ENCODE measurements around the gene POLR3H.
"Not testable (repeated sequence)": the region's sequence is repeated elsewhere in the genome, so short reads cannot be mapped to it uniquely, and the experiment has no call there.

Gene POLR3H

GRCh38 chr22:41543854-41544670 is at the start of gene POLR3H:
POLR3H (minus strand) TSS chr22:41544470; CDS start chr22:41544101, 369 bp downstream.
- peak; percentile 95 for DNase-seq (ENCODE audit: low read depth)

- DNase-seq (ENCODE audit: low read depth): not testable (repeated sequence)
Measured at GRCh38 chr22:41593336-41593960, 49.2 kb upstream of the POLR3H start.

GRCh38 chr22:41589391-41590241 is 45.3 kb upstream of the POLR3H start, which contains the start of gene PMM1:
PMM1 (minus strand) TSS chr22:41589840; CDS start chr22:41589805, 35 bp downstream.
- peak; percentile 100 for DNase-seq (ENCODE audit: low read depth)

DNA sequence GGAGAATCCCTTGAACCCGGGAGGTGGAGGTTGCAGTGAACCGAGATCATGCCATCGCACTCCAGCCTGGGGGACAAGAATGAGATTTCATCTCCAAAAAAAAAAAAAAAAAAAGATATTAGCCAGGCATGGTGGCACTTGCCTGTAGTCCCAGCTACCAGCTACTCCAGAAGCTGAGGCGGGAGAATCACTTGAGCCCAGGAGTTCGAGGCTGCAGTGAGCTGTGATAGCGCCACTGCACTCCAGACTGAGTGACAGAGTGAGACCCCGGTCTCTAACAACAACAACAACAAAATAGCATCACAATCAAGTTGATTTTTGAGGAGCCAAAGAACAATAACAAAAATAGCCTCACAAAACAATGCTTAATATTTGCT is 43.1 kb upstream of the POLR3H start:
- DNase-seq (ENCODE audit: low read depth): no peak

DNA sequence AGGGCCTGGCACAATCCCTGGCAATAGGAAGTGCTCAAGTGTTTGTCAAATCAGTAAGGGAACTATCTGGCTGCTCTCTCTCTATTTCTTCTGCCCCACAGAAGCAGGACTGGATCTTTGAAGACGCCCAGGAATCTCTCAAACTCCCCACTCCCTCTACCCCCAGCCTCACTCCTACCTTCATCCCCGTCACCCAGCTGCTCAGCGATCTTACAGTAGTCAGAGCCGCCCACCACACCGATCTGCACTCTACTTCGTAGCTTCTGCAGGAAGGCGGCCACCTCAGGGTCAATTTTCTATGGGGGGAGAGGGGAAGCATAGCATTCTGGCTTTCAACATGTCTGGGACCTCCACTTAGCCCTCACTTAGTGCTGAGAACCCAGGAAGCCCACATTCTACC is 41.6 kb upstream of the POLR3H start:
- DNase-seq (ENCODE audit: low read depth): no peak

DNA sequence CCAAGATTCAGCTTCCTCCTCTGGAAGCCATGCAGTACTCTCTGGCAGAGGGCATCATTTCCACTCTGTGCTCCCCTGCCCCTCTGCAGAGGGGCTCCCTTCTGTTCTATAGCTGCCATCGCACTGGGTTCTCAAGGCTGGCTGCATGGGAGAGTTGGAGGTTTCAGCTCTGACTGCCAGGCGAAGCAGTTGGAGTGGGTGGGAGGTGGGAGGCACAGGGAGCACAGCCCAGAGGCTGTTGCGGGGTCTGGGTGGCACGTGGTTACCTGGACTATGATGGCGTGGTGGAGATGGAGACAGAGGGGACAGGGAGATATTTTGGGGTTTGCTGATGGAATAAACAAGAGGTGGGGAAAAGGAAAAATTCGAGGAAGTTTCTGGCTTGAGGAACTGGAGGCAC is 40.6 kb upstream of the POLR3H start:
- no peak for DNase-seq (ENCODE audit: low read depth)

DNA sequence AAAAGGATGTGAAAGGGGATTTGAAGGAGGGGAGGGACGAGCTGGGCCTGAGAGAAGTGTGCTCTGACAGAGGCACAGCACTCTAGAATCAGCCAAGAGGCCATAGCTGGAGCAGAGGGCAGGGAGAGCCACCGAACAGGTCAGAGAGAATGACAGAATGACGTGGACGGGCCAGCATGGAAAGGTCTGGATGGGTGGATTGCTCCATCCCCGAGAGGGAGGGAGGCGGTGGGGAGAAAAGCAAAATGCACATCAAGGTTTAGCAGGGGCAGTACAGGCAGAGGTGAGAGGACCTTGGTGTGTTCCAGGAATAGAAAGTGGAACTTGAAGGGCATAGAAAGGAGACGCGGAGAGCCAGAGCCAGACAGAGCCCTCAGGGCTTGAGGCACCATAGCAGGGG is 38.4 kb upstream of the POLR3H start:
- no peak for DNase-seq (ENCODE audit: low read depth)

DNA sequence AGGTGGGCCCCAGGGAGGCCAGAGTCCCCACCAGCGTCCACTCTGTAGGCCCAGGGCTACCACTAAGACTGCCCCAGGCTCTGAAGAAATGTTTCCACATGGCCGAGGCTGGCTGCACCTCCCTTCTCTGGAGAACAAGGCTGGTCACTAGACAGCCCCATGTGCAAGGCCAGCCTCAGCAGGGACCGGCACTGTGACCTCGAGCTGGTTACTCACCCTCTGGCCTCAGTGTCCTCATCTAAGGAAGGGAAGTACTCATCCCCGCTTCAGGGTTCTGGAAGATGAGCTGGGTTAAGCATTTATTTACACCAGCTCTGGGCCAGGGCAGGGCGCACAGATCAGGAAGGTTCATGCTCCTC is 35.7 kb upstream of the POLR3H start:
- no peak for DNase-seq (ENCODE audit: low read depth)

GRCh38 chr22:41579297-41579996 is 35.2 kb upstream of the POLR3H start:
- no peak for DNase-seq (ENCODE audit: low read depth)

DNA sequence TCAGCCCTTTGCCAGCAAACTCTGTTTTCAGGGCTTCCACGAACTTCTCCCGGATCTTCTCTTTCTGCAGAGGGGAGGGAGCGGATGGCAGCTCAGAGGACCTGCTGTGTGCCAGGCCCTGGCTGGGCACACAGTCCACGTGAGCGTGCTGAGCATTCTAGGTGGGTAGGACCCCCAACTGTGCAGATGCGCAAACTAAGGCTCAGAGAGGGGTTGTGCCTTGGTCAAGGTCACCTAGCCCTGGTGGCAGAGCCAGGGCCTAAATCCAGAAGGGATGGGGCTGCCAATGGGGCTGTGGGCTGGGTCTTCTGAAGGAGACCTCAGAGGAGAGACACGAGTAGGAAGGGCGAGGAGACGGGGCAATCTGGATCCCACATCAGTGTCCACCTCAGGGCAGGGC is 34.5 kb upstream of the POLR3H start:
- DNase-seq (ENCODE audit: low read depth): no peak

- DNase-seq (ENCODE audit: low read depth): no peak
Measured at GRCh38 chr22:41578114-41578513, 33.8 kb upstream of the POLR3H start.

DNA sequence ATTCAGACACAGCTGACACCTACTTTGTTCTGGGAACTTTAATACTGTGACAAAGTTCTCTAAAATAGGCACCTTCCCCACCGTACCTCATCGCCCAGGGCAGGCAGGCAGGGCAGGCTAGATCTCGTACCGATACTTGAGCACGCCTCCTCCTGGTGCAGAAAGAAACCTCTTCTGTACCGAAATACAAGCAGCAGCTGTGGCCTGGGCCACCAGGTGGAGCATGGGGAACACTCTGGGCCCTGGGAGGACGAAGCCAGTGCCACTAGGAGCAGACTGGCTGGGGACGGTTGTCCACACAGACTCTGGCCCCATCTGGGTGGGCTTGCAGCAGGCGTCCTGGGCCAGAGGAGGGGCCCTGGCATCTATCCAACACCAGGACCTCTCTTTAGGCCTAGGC is 32.6 kb upstream of the POLR3H start:
- no peak for DNase-seq (ENCODE audit: low read depth)

GRCh38 chr22:41575533-41575932 is 31.3 kb upstream of the POLR3H start:
- no peak for DNase-seq (ENCODE audit: low read depth)

DNA sequence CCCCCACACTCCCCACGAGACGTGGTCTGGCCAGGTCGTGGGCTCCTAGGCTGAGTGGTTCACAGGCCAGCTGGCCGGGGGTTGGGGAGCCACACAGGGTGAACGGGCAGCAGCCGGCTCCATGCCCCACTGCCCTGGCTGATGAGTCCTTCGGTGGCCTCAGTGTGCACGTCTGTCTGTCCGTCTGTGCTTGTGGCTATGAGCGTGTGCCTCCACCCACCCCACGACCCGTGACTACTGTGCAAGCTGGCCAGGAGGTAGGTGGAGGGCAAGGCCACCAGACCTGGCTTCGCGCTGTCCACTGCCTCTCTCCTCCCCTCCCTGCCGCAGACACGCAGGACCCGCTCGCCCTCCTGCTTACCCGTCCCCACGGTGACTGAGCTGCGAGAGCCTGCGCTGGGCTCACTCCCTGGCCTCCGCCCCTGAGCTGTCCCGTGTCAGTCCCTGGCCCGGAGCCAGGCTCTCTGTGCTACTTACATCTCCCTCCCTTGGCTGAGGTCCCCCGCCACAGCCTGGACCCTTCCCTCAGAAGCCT is 30.6 kb upstream of the POLR3H start:
- DNase-seq (ENCODE audit: low read depth): no peak

GRCh38 chr22:41573677-41574076 is 29.4 kb upstream of the POLR3H start:
- no peak for DNase-seq (ENCODE audit: low read depth)

DNA sequence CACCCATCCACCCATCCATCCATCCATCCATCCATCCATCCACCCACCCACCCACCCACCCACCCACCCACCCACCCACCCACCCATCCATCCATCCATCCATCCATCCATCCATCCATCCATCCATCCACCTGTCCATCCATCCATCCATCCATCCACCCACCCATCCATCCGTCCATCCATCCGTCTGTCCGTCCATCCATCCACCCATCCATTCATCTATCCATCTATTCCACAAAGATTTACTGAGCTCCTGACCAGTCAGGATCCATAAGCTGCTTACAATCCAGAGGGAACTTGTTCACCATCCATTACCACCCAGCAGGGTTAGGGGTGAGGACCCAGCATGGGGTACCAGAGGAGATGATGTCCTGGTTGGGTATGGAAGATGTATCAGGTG is 28.0 kb upstream of the POLR3H start:
- DNase-seq (ENCODE audit: low read depth): not testable (repeated sequence)

- DNase-seq (ENCODE audit: low read depth): no peak
Measured at GRCh38 chr22:41571786-41572185, 27.5 kb upstream of the POLR3H start.

GRCh38 chr22:41570221-41570620 is 26.0 kb upstream of the POLR3H start:
- DNase-seq (ENCODE audit: low read depth): no peak

DNA sequence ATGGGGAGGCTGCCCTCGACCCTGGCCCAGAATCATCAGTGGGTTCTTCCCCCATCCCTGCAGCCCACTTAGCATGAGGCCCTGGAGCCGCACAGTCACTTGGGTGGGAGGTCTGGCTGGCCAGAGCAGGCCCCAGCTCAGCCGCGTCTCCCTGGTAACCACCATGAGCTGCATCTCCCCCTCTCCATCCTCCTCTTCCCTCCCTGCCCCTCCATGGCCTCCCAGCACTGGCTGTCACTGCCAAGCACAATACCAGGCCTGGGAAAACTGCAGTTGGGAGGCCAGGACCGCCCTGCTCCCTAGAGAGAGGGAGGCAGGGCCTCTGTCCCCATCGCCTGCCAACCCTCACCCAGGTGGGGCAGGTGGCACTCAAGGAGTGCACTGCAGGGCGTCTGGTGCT is 24.5 kb upstream of the POLR3H start:
- no peak for DNase-seq (ENCODE audit: low read depth)

DNA sequence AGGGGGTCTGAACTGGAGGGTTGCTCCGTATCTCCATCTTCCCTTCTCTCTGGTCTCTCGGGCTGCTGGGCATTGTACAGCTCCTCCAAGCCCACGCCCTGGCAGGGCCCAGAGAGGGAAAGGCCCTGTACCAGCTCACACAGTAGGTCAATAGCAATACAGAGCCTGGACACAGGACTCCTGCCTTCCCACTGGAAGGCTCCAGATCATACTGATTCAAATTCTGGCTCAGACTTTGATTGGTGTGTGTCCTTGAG is 23.2 kb upstream of the POLR3H start:
- no peak for DNase-seq (ENCODE audit: low read depth)

- DNase-seq (ENCODE audit: low read depth): no peak
Measured at GRCh38 chr22:41565403-41566054, 21.3 kb upstream of the POLR3H start.

GRCh38 chr22:41564563-41564962 is 20.3 kb upstream of the POLR3H start:
- no peak for DNase-seq (ENCODE audit: low read depth)

Measured in activated T-cell treated with anti-CD3 and anti-CD28 coated beads for 1 hour (primary cell).